ENCODE results near the gene CCDC28B. TPM values are rescaled to one million over a fixed set of nuclear protein-coding genes. Genes with fewer than 3 reads are reported as not detected.
A peak's percentile ranks its signal among the peaks of the same experiment; 100 is the strongest.

CCDC28B gene
- total and polyA plus RNA-seq, 2 of the 13 experiments (the other 11 are each of a cell fraction or from before 2014, with no cell fraction given): 2.6 to 3.5 TPM

DNA sequence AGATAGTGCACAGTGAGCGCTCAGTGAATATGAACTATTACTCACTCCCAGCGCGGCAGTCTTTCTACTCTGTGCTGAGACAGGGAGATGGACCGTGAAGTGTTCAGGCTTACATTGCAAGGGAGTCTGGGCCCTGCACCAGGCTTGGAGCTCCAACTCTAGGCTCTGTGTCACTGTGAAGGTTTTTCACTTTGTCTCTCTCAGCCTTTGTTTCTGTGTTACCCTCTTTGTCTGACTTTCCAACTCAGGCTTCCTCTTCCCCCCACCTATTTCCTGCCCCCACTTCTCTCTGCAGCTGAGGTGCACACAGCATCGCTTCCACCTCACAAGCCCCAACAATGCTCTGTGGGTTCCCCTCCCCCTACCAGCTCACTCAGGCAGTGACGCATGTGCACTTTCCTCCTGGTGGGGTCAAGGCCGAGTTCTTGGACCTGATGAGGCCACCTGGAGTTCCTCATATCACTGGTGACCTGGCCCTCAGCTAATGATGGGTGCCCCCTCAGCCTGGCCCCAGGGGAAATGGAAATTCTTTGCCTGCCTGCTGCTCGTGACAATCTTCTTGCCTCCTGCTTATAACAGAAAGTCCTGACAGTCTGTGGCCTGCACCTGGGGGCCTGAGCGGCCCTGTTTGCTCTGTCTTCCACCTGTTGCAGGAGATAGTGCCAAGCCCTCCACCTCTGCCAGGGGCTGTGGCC, 49.6 kb downstream of the CCDC28B start (continued):
- TF ChIP-seq POLR2AphosphoS2 (IDR thresholded peaks at IDR 0.05; ENCODE audit: low read depth, low read length) (no peak), ZNF496 (CRISPR knock-in tag; IDR thresholded peaks at IDR 0.05; ENCODE audit: insufficient replicate concordance) (no peak), PAWR (CRISPR knock-in tag; IDR thresholded peaks at IDR 0.05; ENCODE audit: borderline replicate concordance) (no peak), IKZF4 (CRISPR knock-in tag; IDR thresholded peaks at IDR 0.05; ENCODE audit: borderline replicate concordance, low read depth, not compliant biosample characterization) (no peak), ZNF660 (CRISPR knock-in tag; IDR thresholded peaks at IDR 0.05; ENCODE audit: borderline replicate concordance, low read depth) (no peak), PTBP1 (IDR thresholded peaks at IDR 0.05; ENCODE audit: low read depth, low read length, poor library complexity, severe bottlenecking) (no peak), SMAD1 (CRISPR knock-in tag; IDR thresholded peaks at IDR 0.05; ENCODE audit: borderline replicate concordance, low read depth) (peak; percentile 78; the same call in 1 of the 2 replicates), HNRNPUL1 (IDR thresholded peaks at IDR 0.05; ENCODE audit: low read depth, low read length) (no peak), ARNT (IDR thresholded peaks at IDR 0.05) (no peak), MAFG (CRISPR knock-in tag; IDR thresholded peaks at IDR 0.05) (no peak), PCBP2 (optimal IDR thresholded peaks at IDR 0.05; ENCODE audit: low read depth, low read length, poor library complexity, severe bottlenecking) (no peak), LCORL (IDR thresholded peaks at IDR 0.05) (no peak), LCORL (CRISPR knock-in tag; IDR thresholded peaks at IDR 0.05) (peak; percentile 78; the same call in 1 of the 2 replicates), CREB1 (IDR thresholded peaks at IDR 0.05) (peak; percentile 82), CREB1 (CRISPR knock-in tag; IDR thresholded peaks at IDR 0.05) (peak; percentile 94)
- TF ChIP-seq, protein P1, sequence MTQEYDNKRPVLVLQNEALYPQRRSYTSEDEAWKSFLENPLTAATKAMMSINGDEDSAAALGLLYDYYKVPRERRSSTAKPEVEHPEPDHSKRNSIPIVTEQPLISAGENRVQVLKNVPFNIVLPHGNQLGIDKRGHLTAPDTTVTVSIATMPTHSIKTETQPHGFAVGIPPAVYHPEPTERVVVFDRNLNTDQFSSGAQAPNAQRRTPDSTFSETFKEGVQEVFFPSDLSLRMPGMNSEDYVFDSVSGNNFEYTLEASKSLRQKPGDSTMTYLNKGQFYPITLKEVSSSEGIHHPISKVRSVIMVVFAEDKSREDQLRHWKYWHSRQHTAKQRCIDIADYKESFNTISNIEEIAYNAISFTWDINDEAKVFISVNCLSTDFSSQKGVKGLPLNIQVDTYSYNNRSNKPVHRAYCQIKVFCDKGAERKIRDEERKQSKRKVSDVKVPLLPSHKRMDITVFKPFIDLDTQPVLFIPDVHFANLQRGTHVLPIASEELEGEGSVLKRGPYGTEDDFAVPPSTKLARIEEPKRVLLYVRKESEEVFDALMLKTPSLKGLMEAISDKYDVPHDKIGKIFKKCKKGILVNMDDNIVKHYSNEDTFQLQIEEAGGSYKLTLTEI (CRISPR knock-in tag; conservative IDR thresholded peaks at IDR 0.05): no peak
- TF ChIP-seq, protein P2, sequence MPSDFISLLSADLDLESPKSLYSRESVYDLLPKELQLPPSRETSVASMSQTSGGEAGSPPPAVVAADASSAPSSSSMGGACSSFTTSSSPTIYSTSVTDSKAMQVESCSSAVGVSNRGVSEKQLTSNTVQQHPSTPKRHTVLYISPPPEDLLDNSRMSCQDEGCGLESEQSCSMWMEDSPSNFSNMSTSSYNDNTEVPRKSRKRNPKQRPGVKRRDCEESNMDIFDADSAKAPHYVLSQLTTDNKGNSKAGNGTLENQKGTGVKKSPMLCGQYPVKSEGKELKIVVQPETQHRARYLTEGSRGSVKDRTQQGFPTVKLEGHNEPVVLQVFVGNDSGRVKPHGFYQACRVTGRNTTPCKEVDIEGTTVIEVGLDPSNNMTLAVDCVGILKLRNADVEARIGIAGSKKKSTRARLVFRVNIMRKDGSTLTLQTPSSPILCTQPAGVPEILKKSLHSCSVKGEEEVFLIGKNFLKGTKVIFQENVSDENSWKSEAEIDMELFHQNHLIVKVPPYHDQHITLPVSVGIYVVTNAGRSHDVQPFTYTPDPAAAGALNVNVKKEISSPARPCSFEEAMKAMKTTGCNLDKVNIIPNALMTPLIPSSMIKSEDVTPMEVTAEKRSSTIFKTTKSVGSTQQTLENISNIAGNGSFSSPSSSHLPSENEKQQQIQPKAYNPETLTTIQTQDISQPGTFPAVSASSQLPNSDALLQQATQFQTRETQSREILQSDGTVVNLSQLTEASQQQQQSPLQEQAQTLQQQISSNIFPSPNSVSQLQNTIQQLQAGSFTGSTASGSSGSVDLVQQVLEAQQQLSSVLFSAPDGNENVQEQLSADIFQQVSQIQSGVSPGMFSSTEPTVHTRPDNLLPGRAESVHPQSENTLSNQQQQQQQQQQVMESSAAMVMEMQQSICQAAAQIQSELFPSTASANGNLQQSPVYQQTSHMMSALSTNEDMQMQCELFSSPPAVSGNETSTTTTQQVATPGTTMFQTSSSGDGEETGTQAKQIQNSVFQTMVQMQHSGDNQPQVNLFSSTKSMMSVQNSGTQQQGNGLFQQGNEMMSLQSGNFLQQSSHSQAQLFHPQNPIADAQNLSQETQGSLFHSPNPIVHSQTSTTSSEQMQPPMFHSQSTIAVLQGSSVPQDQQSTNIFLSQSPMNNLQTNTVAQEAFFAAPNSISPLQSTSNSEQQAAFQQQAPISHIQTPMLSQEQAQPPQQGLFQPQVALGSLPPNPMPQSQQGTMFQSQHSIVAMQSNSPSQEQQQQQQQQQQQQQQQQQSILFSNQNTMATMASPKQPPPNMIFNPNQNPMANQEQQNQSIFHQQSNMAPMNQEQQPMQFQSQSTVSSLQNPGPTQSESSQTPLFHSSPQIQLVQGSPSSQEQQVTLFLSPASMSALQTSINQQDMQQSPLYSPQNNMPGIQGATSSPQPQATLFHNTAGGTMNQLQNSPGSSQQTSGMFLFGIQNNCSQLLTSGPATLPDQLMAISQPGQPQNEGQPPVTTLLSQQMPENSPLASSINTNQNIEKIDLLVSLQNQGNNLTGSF (CRISPR knock-in tag; IDR thresholded peaks at IDR 0.05): no peak
- TF ChIP-seq, protein P3, sequence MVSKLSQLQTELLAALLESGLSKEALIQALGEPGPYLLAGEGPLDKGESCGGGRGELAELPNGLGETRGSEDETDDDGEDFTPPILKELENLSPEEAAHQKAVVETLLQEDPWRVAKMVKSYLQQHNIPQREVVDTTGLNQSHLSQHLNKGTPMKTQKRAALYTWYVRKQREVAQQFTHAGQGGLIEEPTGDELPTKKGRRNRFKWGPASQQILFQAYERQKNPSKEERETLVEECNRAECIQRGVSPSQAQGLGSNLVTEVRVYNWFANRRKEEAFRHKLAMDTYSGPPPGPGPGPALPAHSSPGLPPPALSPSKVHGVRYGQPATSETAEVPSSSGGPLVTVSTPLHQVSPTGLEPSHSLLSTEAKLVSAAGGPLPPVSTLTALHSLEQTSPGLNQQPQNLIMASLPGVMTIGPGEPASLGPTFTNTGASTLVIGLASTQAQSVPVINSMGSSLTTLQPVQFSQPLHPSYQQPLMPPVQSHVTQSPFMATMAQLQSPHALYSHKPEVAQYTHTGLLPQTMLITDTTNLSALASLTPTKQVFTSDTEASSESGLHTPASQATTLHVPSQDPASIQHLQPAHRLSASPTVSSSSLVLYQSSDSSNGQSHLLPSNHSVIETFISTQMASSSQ (IDR thresholded peaks at IDR 0.05; ENCODE audit: low read depth): peak; percentile 28; the same call in 1 of the 2 replicates
- TF ChIP-seq, protein P3 (CRISPR knock-in tag; IDR thresholded peaks at IDR 0.05; ENCODE audit: borderline replicate concordance): peak; percentile 53; the same call in 1 of the 2 replicates
